ENCODE results near the gene LMAN2.

LMAN2 gene

DNA sequence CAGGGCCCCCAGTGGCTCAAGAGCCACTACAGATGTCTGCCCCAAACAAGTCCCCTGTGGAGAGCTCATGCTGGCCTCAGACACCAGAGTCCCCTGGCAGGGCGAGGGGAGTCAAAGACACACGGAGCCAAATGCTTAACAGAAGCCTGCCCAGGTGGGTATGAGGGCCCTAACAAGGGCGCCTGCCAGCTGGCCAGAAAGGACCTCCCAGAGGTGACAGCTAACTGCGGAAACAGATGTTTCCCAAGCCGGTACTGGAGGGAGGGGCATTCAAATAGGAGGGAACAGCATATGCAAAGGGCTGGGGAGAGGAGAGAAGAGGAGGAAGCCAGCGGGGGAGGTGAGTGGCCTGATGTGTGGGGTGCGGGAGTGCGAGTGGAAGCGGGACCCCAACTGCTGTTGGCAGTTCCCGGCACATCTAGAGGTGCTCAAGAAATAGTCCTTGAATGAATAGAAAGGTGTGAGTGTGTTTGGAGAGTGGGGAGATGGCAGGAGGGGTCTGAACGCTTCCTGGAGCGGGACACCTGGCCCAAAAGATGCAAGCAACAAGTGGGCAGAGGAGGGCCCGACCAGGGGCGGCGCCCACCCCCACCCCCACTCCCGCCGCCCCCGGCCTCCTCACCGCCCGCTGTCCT lies 40.6 kb downstream of the LMAN2 start:
- TF ChIP-seq, protein P1, sequence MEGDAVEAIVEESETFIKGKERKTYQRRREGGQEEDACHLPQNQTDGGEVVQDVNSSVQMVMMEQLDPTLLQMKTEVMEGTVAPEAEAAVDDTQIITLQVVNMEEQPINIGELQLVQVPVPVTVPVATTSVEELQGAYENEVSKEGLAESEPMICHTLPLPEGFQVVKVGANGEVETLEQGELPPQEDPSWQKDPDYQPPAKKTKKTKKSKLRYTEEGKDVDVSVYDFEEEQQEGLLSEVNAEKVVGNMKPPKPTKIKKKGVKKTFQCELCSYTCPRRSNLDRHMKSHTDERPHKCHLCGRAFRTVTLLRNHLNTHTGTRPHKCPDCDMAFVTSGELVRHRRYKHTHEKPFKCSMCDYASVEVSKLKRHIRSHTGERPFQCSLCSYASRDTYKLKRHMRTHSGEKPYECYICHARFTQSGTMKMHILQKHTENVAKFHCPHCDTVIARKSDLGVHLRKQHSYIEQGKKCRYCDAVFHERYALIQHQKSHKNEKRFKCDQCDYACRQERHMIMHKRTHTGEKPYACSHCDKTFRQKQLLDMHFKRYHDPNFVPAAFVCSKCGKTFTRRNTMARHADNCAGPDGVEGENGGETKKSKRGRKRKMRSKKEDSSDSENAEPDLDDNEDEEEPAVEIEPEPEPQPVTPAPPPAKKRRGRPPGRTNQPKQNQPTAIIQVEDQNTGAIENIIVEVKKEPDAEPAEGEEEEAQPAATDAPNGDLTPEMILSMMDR (IDR thresholded peaks at IDR 0.05; ENCODE audit: low read depth, low read length, poor library complexity, severe bottlenecking) = no peak
- no peak for TF ChIP-seq EZH2phosphoT487 (IDR thresholded peaks at IDR 0.05; ENCODE audit: borderline replicate concordance, low read length)
- Histone ChIP-seq H3K4me2 (ENCODE audit: low read length) (peak overlapping the region; percentile 94), H3K4me3 (ENCODE audit: low read length) (peak overlapping the region; percentile 83), H3K9me3 (ENCODE audit: control insufficient read depth, insufficient read depth, low read length) (no peaks in the 10 kb centered on the region), H3K4me1 (ENCODE audit: control insufficient read depth, low read length) (peaks cover 61% of the 10 kb centered on the region), H4K20me1 (ENCODE audit: control insufficient read depth, insufficient read depth, low read depth, low read length) (peaks cover 13% of the 10 kb centered on the region), H3K36me3 (ENCODE audit: control insufficient read depth, low read length) (peaks cover 56% of the 10 kb centered on the region), H3K9me2 (replicated peaks; ENCODE audit: control insufficient read depth, low read length) (no peaks in the 10 kb centered on the region), H3K27me3 (ENCODE audit: control insufficient read depth, low read length) (no peaks in the 10 kb centered on the region), H3K79me2 (ENCODE audit: control insufficient read depth, low read length) (peaks cover 37% of the 10 kb centered on the region), H3K27ac (ENCODE audit: low read depth, low read length) (peak overlapping the region; percentile 84), H3F3A (ENCODE audit: control insufficient read depth, insufficient read depth) (peaks cover 16% of the 10 kb centered on the region)

DNA sequence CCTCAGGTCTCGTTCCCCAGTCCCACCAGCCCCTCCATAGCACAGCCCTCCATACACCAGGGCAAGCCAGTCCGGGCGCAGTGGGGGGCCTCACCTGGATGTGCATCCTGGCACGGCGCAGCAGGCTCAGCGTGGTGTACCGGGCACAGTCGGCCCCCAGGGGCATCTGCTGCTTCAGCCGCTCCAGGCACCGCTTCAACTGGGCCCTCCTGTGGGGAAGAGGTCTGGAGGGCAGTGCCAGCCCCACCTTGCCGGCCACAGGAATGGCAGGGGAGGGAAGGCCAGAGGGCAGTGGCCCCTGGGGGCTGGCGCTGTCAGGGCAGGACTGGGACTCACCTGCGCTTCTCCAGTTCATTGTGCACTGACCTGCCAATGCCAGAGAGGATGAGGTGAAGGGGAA lies 41.1 kb downstream of the LMAN2 start:
- peaks cover 13% of the 10 kb centered on the region for H4K20me1 ChIP-seq (ENCODE audit: control insufficient read depth, insufficient read depth, low read depth, low read length)

DNA sequence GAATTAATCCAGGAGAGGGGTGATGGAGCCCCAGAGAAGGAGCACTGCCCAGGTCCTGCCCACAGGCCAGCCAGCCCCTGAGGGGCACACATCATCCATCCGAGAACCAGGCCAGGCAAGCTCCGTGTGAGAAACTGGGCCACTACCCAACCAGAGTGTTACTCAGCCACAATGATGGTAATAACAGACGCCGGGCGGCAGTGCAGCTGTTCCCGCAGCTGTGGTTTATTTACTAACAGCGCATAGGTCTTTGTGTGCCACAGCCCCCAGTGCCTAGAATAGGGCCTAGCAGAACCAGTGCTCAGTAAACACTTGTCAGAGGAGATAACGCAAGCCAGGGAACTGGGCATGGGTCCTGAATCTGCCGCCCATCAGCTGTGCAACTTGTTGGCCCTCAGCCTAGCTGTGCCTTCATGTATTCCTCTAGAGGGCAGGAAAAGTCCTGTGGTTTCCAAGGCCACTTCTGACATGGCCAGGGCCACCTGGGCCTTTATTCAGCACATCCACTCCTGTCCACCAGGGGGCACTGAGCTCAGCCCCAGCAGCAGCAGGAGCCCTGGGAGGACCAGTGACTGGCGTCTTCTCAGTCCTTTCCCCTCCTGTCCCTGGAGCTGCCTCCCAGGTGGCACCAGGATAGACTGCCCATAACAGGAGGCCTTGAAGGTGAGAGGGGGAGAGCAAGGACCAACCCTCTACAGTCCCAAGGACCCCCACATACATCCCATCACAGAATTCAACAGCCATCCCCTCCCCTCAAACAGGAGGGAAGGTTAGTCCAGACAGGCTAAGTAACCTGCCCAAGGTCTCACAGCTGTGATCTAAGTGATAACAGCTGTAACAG lies 41.9 kb downstream of the LMAN2 start:
- Histone ChIP-seq H3K4me2 (ENCODE audit: low read length) (peak overlapping the region; percentile 94), H3K27ac (ENCODE audit: low read depth, low read length) (peak overlapping the region; percentile 49)

More for the DNA sequence above, 41.1 kb downstream of the LMAN2 start:
- Histone ChIP-seq H3K4me3 (ENCODE audit: low read length) (peak overlapping the region; percentile 83), H3K79me2 (ENCODE audit: control insufficient read depth, low read length) (peaks cover 42% of the 10 kb centered on the region), H3K27ac (ENCODE audit: low read depth, low read length) (peak overlapping the region; percentile 49), H3K4me2 (ENCODE audit: low read length) (peak overlapping the region; percentile 94), H3K9me2 (replicated peaks; ENCODE audit: control insufficient read depth, low read length) (no peaks in the 10 kb centered on the region), H3K36me3 (ENCODE audit: control insufficient read depth, low read length) (peaks cover 62% of the 10 kb centered on the region), H3K9me3 (ENCODE audit: control insufficient read depth, insufficient read depth, low read length) (no peaks in the 10 kb centered on the region), H3F3A (ENCODE audit: control insufficient read depth, insufficient read depth) (peaks cover 16% of the 10 kb centered on the region), H3K4me1 (ENCODE audit: control insufficient read depth, low read length) (peaks cover 66% of the 10 kb centered on the region), H3K27me3 (ENCODE audit: control insufficient read depth, low read length) (no peaks in the 10 kb centered on the region)
- TF ChIP-seq, protein P1 (IDR thresholded peaks at IDR 0.05; ENCODE audit: low read depth, low read length, poor library complexity, severe bottlenecking) = no peak
- TF ChIP-seq EZH2phosphoT487 (IDR thresholded peaks at IDR 0.05; ENCODE audit: borderline replicate concordance, low read length) = no peak

More for the DNA sequence above, 41.9 kb downstream of the LMAN2 start:
- peak overlapping the region; percentile 83 for H3K4me3 ChIP-seq (ENCODE audit: low read length)
- H4K20me1 ChIP-seq (ENCODE audit: control insufficient read depth, insufficient read depth, low read depth, low read length) = peaks cover 21% of the 10 kb centered on the region
- H3K9me2 ChIP-seq (replicated peaks; ENCODE audit: control insufficient read depth, low read length) = no peaks in the 10 kb centered on the region
- H3K36me3 ChIP-seq (ENCODE audit: control insufficient read depth, low read length) = peaks cover 69% of the 10 kb centered on the region
- no peaks in the 10 kb centered on the region for H3K9me3 ChIP-seq (ENCODE audit: control insufficient read depth, insufficient read depth, low read length)
- H3K79me2 ChIP-seq (ENCODE audit: control insufficient read depth, low read length) = peaks cover 50% of the 10 kb centered on the region
- no peak for TF ChIP-seq EZH2phosphoT487 (IDR thresholded peaks at IDR 0.05; ENCODE audit: borderline replicate concordance, low read length)
- TF ChIP-seq, protein P1 (IDR thresholded peaks at IDR 0.05; ENCODE audit: low read depth, low read length, poor library complexity, severe bottlenecking) = peak; percentile 98
- no peaks in the 10 kb centered on the region for H3K27me3 ChIP-seq (ENCODE audit: control insufficient read depth, low read length)
- peaks cover 16% of the 10 kb centered on the region for H3F3A ChIP-seq (ENCODE audit: control insufficient read depth, insufficient read depth)
- H3K4me1 ChIP-seq (ENCODE audit: control insufficient read depth, low read length) = peaks cover 73% of the 10 kb centered on the region
